Hematopoietic multipotent progenitor cell treated with erythropoietin and hydrocortisone succinate and interleukin-3 and kit ligand, for 6 days (in vitro differentiated cells): ENCODE measurements around the gene THSD4.

Experiments used
- DNase-seq: peaks from one replicate; pipeline ENCODE4 v3.0.0-alpha.2; 2015

The THSD4 gene

DNA sequence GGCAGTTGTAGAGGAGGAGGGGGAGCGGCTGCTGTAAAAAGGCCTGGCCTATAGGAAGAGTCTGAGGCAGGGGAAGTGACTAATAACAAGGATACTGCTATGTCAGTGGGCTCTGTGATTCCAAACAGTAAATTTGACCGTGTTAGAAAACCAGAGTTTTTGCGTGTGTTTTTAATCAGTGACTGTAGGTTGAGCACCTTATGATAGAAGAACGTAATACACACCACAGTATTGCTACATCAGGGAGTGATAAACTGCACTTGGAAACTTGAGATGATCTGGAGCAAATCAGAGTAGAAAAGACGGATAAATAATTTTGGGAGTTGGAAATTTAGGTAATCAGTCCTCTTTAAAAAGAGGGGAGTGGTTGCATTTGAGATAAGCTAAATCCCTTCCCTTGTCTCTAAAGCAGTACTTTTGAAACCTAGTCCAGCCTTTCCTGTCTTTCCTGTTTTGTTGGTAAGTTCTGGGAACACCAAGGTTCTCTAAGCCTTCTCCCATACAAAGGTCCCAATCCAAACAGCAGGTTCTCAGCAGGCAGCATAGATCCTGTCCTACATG lies 564.6 kb downstream of the THSD4 start:
- no peak for DNase-seq

- no peak for DNase-seq
These were observed 566.7 kb downstream of the THSD4 start for GRCh38 chr15:71682001-71682400.

- no peak for DNase-seq
These were observed 568.4 kb downstream of the THSD4 start for GRCh38 chr15:71683411-71684274.

- no peak for DNase-seq
These were observed 570.2 kb downstream of the THSD4 start for GRCh38 chr15:71685420-71685993.

DNA sequence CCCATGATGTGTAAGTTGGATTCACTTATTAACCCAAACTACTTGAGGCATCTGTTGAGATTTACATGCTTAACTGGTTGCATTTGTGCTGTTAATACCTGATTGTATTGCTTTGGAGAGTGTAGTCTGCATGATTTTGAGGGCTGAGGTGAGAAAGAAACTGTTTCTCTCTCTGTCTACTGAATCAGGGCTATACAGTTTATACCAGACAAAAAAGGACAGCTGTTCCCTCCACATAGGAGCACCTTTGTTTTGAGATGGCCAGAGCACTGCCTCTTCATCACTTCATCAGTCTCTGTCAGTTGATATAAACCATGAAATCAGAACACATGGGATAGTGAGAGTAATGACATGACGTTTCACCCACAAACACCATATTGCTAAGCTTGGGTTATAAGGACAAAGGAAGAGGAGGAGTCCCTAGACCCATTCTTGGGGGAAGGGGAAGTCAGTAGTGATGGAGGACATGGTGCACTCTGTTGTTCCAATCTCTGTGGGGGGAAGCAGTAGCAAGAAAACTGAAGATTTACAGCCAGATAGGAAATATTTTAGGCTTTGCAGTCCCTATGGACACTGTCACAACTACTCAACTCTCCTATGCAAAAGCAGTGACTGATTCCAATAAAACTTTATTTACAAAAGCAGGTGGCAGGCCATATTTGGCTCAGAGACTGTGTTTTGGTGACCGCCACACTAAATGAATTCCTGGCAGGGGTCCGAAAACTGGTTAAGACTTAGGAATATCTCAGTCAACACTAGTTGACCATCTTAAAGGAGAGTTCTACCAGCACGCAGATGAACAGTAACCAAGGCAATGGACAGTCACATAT lies 571.2 kb downstream of the THSD4 start:
- no peak for DNase-seq

GRCh38 chr15:71687902-71688508 lies 572.7 kb downstream of the THSD4 start:
- DNase-seq: no peak

- DNase-seq: no peak
These were observed 573.3 kb downstream of the THSD4 start for GRCh38 chr15:71688509-71689094.

- DNase-seq: no peak
These were observed 575.8 kb downstream of the THSD4 start for GRCh38 chr15:71691081-71691457.

GRCh38 chr15:71691458-71692417 lies 576.5 kb downstream of the THSD4 start:
- no peak for DNase-seq

GRCh38 chr15:71697236-71697635 lies 582.0 kb downstream of the THSD4 start:
- DNase-seq: no peak

DNA sequence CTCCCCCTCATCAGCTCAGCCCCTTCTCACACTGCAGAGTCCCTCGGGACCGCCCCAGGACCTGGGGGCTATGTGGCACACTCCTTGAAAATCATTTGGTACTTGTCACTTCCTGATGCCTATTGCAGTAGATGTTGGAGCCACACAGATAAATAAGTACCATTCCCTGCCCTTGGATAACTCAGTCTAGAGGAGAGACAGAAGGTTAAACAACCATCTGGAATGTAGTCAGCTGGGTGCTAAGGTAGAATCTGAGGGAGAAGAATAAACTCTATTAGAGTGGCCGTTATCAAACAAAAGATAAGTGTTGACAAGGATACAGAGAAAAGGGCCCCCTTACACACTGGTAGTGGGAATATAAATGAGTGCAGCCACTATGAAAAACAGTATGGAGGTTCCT lies 582.8 kb downstream of the THSD4 start:
- no peak for DNase-seq

GRCh38 chr15:71698742-71699141 lies 583.5 kb downstream of the THSD4 start:
- DNase-seq: no peak

DNA sequence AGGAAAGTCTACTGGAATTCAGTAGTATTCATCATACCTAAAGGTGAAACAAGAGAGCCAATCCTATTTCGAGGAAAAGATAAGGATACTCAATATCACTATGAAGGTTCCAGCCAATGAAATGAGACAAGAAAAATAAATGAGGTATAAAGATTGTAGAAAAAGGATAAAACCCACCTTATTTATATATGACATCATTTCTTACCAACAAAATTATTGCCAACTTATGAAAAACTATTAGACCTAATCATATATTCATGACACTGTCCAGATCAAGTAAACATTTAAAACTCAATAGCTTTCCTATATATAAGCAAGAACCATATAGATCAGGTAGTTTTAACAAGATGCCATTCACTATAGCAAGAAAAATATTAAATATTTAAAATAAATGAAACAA lies 584.7 kb downstream of the THSD4 start:
- DNase-seq: no peak

DNA sequence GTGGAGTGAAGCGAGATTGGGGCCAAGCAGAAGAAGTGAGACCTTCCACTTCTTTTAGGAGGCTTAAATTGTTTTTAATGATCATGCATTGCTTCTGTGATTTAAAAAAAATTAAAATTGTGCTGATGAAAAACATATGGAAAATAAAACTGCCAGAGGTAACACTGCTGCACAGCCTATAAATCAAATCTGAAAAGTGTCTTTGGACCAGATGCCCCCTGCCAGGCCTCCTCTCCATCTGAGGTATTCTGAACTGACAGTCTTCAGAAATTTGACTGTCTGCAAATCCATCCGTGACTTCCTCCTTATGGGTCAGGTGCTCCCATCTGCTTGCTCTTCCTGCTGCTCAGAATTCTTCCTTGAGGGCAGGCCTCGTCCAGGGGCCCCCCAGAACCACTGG lies 586.5 kb downstream of the THSD4 start:
- no peak for DNase-seq

DNA sequence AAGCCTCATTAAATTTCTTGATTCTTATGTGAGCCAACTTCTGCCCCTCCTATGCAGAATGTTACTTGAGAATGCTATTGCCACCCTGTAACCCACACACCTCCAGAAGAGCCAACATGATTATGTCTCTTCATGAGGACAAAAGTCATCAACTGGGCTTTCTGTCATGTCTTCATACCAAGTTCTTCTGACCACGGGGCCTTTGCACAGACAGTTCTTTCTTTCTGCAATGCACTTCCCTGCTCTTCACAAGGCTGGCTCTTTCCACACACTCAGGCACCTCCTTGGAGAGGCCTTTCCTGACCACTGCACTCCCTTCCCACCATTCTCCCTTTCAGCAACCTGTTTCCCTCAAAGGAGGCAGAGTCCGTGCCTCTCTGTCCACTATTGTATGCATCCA lies 587.2 kb downstream of the THSD4 start:
- no peak for DNase-seq

- no peak for DNase-seq
These were observed 589.9 kb downstream of the THSD4 start for GRCh38 chr15:71705151-71705550.

DNA sequence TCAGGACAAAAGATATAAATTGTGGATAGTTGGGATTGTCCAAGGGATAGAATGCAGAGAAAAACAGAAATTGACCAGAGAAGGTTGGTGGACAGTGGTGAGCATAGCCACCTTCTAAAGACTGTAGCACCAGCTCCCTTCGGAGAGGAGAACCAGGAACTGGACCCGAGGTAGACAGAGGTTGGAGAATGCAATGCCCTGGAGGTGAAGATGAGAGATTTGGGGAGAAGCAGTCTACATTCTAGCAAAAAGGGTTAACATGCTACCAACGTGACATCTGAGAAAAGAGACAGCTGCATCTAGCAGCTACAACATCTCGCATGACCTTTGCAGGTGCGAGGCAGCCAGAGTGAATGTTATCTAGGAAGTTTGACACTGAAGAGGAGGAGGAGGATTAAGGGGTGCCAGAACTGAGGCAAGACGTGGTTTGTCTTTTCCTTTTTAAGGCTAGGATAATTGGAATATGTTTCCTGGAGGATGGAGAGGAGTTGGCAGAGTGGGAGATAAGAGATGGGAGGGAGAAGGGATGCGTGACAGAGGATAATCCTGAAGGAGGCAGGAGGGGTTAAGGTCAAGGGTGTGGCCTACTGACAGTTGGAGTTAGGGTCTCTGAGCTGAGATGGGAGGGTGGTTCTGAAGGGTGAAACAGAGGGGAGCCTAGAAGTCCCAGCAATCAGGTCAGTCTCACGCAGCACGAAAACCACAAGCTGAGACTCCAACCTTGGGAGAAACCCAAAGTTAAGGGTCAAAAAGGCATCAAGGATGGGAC lies 591.4 kb downstream of the THSD4 start:
- DNase-seq: no peak

- no peak for DNase-seq
These were observed 592.2 kb downstream of the THSD4 start for GRCh38 chr15:71707230-71708050.

- no peak for DNase-seq
These were observed 592.8 kb downstream of the THSD4 start for GRCh38 chr15:71708051-71708429.

- no peak for DNase-seq
These were observed 593.5 kb downstream of the THSD4 start for GRCh38 chr15:71708741-71709140.
